MM.1S (cell line): ENCODE data around the gene TRPM2.

Experiments used
- DNase-seq: peaks from one replicate; pipeline ENCODE4 v3.0.0-alpha.2; 2015
- H2AFZ ChIP-seq: fragments of 300-600 bp; sonication (generic); 2 replicates; pipeline ENCODE4 v1.6.0; 2016; ENCODE audit warnings: antibody characterized with exemption, low read length
- H3F3A ChIP-seq: fragments of 300-600 bp; sonication (generic); 2 replicates; pipeline ENCODE4 v1.6.1; 2016; ENCODE audit warnings: mild to moderate bottlenecking, antibody characterized with exemption, low read length, moderate library complexity, mixed read lengths; ENCODE audit not compliant: insufficient read depth
- H3K27ac ChIP-seq: fragments of 300-600 bp; sonication (generic); 2 replicates; pipeline ENCODE4 v1.5.1; 2016; ENCODE audit warnings: mild to moderate bottlenecking, low read length
- H3K27me3 ChIP-seq: fragments of 300-600 bp; sonication (generic); replicated peaks from 2 replicates; pipeline ENCODE4 v1.6.0; 2016; ENCODE audit warnings: low read length; ENCODE audit not compliant: insufficient read depth
- H3K36me3 ChIP-seq: fragments of 300-600 bp; sonication (generic); replicated peaks from 2 replicates; pipeline ENCODE4 v1.6.1; 2016; ENCODE audit warnings: mild to moderate bottlenecking, low read length, mixed read lengths; ENCODE audit not compliant: insufficient read depth
- H3K4me1 ChIP-seq: fragments of 300-600 bp; sonication (generic); 2 replicates; pipeline ENCODE4 v1.6.1; 2016; ENCODE audit warnings: low read length, mixed read lengths
- H3K4me2 ChIP-seq: fragments of 300-600 bp; sonication (generic); 2 replicates; pipeline ENCODE4 v1.6.0; 2016; ENCODE audit warnings: low read depth, low read length
- H3K4me3 ChIP-seq: fragments of 300-600 bp; sonication (generic); 2 replicates; pipeline ENCODE4 v1.5.1; 2016; ENCODE audit warnings: low read length, mixed read lengths
- H3K79me2 ChIP-seq: fragments of 300-600 bp; sonication (generic); 2 replicates; pipeline ENCODE4 v1.6.1; 2016; ENCODE audit warnings: mixed run types, low read length, mixed read lengths
- H3K9ac ChIP-seq: fragments of 300-600 bp; sonication (generic); 2 replicates; pipeline ENCODE4 v1.6.1; 2016; ENCODE audit warnings: low read length, mixed read lengths
- H3K9me2 ChIP-seq: fragments of 300-600 bp; sonication (generic); replicated peaks from 2 replicates; pipeline ENCODE4 v1.6.1; 2016; ENCODE audit warnings: mild to moderate bottlenecking, low read length, mixed read lengths; ENCODE audit not compliant: insufficient read depth
- H3K9me3 ChIP-seq: fragments of 300-600 bp; sonication (generic); replicated peaks from 2 replicates; pipeline ENCODE4 v1.6.1; 2016; ENCODE audit warnings: mild to moderate bottlenecking, low read length, mixed read lengths; ENCODE audit not compliant: insufficient read depth
- H4K20me1 ChIP-seq: fragments of 300-600 bp; sonication (generic); 2 replicates; pipeline ENCODE4 v1.6.1; 2016; ENCODE audit warnings: mild to moderate bottlenecking, low read length, moderate library complexity, mixed read lengths; ENCODE audit not compliant: insufficient read depth
- CTCF ChIP-seq: fragments of 300-600 bp; sonication (generic); IDR thresholded peaks from 2 replicates; pipeline ENCODE4 v1.5.1; 2016; ENCODE audit warnings: antibody characterized with exemption, low read length, mixed read lengths
- EZH2 ChIP-seq: fragments of 300-600 bp; sonication (generic); optimal IDR thresholded peaks from 2 replicates; pipeline ENCODE3; 2017; ENCODE audit warnings: low read depth, mild to moderate bottlenecking, antibody characterized with exemption, low read length, mixed read lengths
- EZH2phosphoT487 ChIP-seq: fragments of 300-600 bp; sonication (generic); IDR thresholded peaks from 2 replicates; pipeline ENCODE4 v1.6.1; 2018; ENCODE audit warnings: antibody characterized with exemption, low read length

TRPM2 gene

GRCh38 chr21:44482581-44483287 lies 129.3 kb downstream of the TRPM2 start:
- H3K4me2 ChIP-seq: no peak overlapping the region

GRCh38 chr21:44483288-44484237 lies 130.1 kb downstream of the TRPM2 start:
- H3K4me1 ChIP-seq: no peaks in the 10 kb centered on the region
- H3K9me3 ChIP-seq: no peaks in the 10 kb centered on the region
- no peak overlapping the region for H3K4me2 ChIP-seq
- H4K20me1 ChIP-seq: no peaks in the 10 kb centered on the region
- H3K27me3 ChIP-seq: peaks cover 68% of the 10 kb centered on the region
- no peaks in the 10 kb centered on the region for H3K79me2 ChIP-seq
- no peaks in the 10 kb centered on the region for H3K36me3 ChIP-seq
- no peak overlapping the region for H3K9ac ChIP-seq
- no peak for DNase-seq
- no peak overlapping the region for H3K4me3 ChIP-seq
- no peak overlapping the region for H2AFZ ChIP-seq
- H3F3A ChIP-seq: no peaks in the 10 kb centered on the region
- TF ChIP-seq EZH2phosphoT487 (no peak), CTCF (no peak), EZH2 (no peak)
- no peak overlapping the region for H3K27ac ChIP-seq
- H3K9me2 ChIP-seq: no peaks in the 10 kb centered on the region

More at GRCh38 chr21:44482581-44483287, 129.3 kb downstream of the TRPM2 start:
- no peaks in the 10 kb centered on the region for H3K9me3 ChIP-seq
- H3F3A ChIP-seq: no peaks in the 10 kb centered on the region
- peaks cover 60% of the 10 kb centered on the region for H3K27me3 ChIP-seq
- no peaks in the 10 kb centered on the region for H3K36me3 ChIP-seq
- TF ChIP-seq CTCF: no peak
- no peak for TF ChIP-seq EZH2phosphoT487
- no peak for TF ChIP-seq EZH2
- H2AFZ ChIP-seq: no peak overlapping the region
- DNase-seq: no peak
- no peaks in the 10 kb centered on the region for H3K9me2 ChIP-seq
- H4K20me1 ChIP-seq: no peaks in the 10 kb centered on the region
- no peak overlapping the region for H3K27ac ChIP-seq
- no peak overlapping the region for H3K9ac ChIP-seq
- H3K4me3 ChIP-seq: no peak overlapping the region
- no peaks in the 10 kb centered on the region for H3K4me1 ChIP-seq
- H3K79me2 ChIP-seq: no peaks in the 10 kb centered on the region

- no peaks in the 10 kb centered on the region for H3K9me2 ChIP-seq
- no peaks in the 10 kb centered on the region for H3K4me1 ChIP-seq
- no peaks in the 10 kb centered on the region for H3K9me3 ChIP-seq
- no peak overlapping the region for H3K27ac ChIP-seq
- H3K4me2 ChIP-seq: no peak overlapping the region
- DNase-seq: no peak
- no peak overlapping the region for H3K4me3 ChIP-seq
- peaks cover 79% of the 10 kb centered on the region for H3K27me3 ChIP-seq
- no peak overlapping the region for H2AFZ ChIP-seq
- H3F3A ChIP-seq: no peaks in the 10 kb centered on the region
- no peaks in the 10 kb centered on the region for H4K20me1 ChIP-seq
- H3K36me3 ChIP-seq: no peaks in the 10 kb centered on the region
- no peak for TF ChIP-seq EZH2phosphoT487
- no peak for TF ChIP-seq CTCF
- no peak for TF ChIP-seq EZH2
- H3K79me2 ChIP-seq: no peaks in the 10 kb centered on the region
- H3K9ac ChIP-seq: no peak overlapping the region
These were observed 131.3 kb downstream of the TRPM2 start for GRCh38 chr21:44484498-44485253.
